Left lung (tissue), 10 donors: Measurements from ENCODE around the gene SNX14. TPM values are rescaled to one million over a fixed set of nuclear protein-coding genes. Genes with fewer than 3 reads are reported as not detected.
"Not testable (repeated sequence)": the region's sequence is repeated elsewhere in the genome, so short reads cannot be mapped to it uniquely, and the experiment has no call there.

Experiments
- ATAC-seq: fragments of 200-7000 bp; cut with Tn5 transposase; one replicate; pipeline ENCODE4 v1.9.1; 2020; ENCODE audit warnings: moderate library complexity
- DNase-seq, 4 donors: peaks; one replicate each; pipeline ENCODE4 v3.0.0-alpha.2; 2013 to 2020
- H3K27ac ChIP-seq, 2 donors: fragments of 200-600 bp; sonication (generic) in 1 of 2; one replicate each; pipeline versions ENCODE4 v1.5.0 to v1.8.0; 2020 to 2021
- H3K27me3 ChIP-seq, 2 donors: fragments of 200-600 bp; sonication (generic) in 1 of 2; one replicate each; pipeline versions ENCODE4 v1.5.0 to v1.8.0; 2020 to 2021
- H3K36me3 ChIP-seq, 2 donors: fragments of 200-600 bp; sonication (generic) in 1 of 2; one replicate each; pipeline versions ENCODE4 v1.5.0 to v1.8.0; 2020 to 2021
- H3K4me1 ChIP-seq, 2 donors: fragments of 200-600 bp; one replicate each; pipeline ENCODE4 v1.8.0; 2021
- H3K4me3 ChIP-seq, 2 donors: fragments of 200-600 bp; sonication (generic) in 1 of 2; one replicate each; pipeline versions ENCODE4 v1.5.0 to v1.8.0; 2020 to 2021; ENCODE audit warnings: mild to moderate bottlenecking in 1 of 2
- H3K9me3 ChIP-seq, 2 donors: fragments of 200-600 bp; sonication (generic) in 1 of 2; one replicate each; pipeline versions ENCODE4 v1.5.0 to v1.8.0; 2020 to 2021
- CTCF ChIP-seq, 2 donors: fragments of 200-600 bp; sonication (generic) in 1 of 2; IDR thresholded peaks; one replicate each; pipeline versions ENCODE4 v1.5.0 to v1.8.0; 2021; ENCODE audit warnings: antibody characterized with exemption in 2 of 2
- intact Hi-C, 2 donors: fragments of 100-400 bp; cut with DNase I; formaldehyde crosslinking; loops; one replicate each; pipeline versions ENCODE4 v1.11.2 to v1.14.2; 2022
- polyA plus RNA-seq, 6 donors: library from polyadenylated mRNA; unstranded; fragments of 120-200 nt; gene quantifications; one replicate each; pipeline ENCODE4 v1.2.1, GENCODE V29; 2013; ENCODE audit not compliant: insufficient read length in 6 of 6
- total RNA-seq, 2 donors: library from RNA; stranded (reverse); fragmentation: NEBNext Ultra II Directional; extraction: Animal tissue kit (Norgen Biotek cat#: 25700); gene quantifications; one replicate each; pipeline ENCODE4 v1.2.1, GENCODE V29; 2021
- donor health status: DM: no; HTN: yes; CAD: no.
- donor health status: DM: no; HTN: no; CAD: no.

SNX14 gene
- total and polyA plus RNA-seq, 8 donors: 79.9 to 150 (median 125) TPM

- Histone ChIP-seq H3K9me3 (no peaks in the 10 kb centered on the region), H3K4me3 (peak overlapping the region; percentile 81 to 82), H3K27ac (peak overlapping the region; percentile 98), H3K36me3 (no peaks in the 10 kb centered on the region), H3K27me3 (no peaks in the 10 kb centered on the region), H3K4me1 (peaks cover 12 to 25% of the 10 kb centered on the region in 2 donors)
- intact Hi-C loops: no loop called here
- DNase-seq (no peak), ATAC-seq (peak; percentile 6)
- no peak for TF ChIP-seq CTCF (IDR thresholded peaks at IDR 0.05)
These were observed 706 bp upstream of the SNX14 start for GRCh38 chr6:85594197-85594930.

- TF ChIP-seq CTCF (IDR thresholded peaks at IDR 0.05): no peak
- intact Hi-C loops: no loop called here
These were observed 1.6 kb downstream of the SNX14 start for GRCh38 chr6:85592033-85592432.

GRCh38 chr6:85591207-85591606, 2.5 kb downstream of the SNX14 start:
- Histone ChIP-seq H3K4me3 (no peak overlapping the region), H3K27me3 (no peaks in the 10 kb centered on the region), H3K9me3 (no peaks in the 10 kb centered on the region), H3K4me1 (peaks cover 12 to 25% of the 10 kb centered on the region in 2 donors), H3K36me3 (no peaks in the 10 kb centered on the region), H3K27ac (peak overlapping the region in 1 of 2 donors; percentile 29)
- no peak for DNase-seq
- TF ChIP-seq CTCF (IDR thresholded peaks at IDR 0.05): no peak
- intact Hi-C loops: no loop called here
- no peak for ATAC-seq

More at GRCh38 chr6:85592033-85592432, 1.6 kb downstream of the SNX14 start:
- Histone ChIP-seq H3K4me3 (peak overlapping the region; percentile 81 to 82), H3K9me3 (no peaks in the 10 kb centered on the region), H3K36me3 (no peaks in the 10 kb centered on the region), H3K27me3 (no peaks in the 10 kb centered on the region), H3K4me1 (peaks cover 12 to 25% of the 10 kb centered on the region in 2 donors), H3K27ac (peak overlapping the region in 1 of 2 donors; percentile 98)
- peak in 1 of 4 donors; percentile 47 for DNase-seq
- peak; percentile 15 for ATAC-seq

- Histone ChIP-seq H3K4me1 (no peaks in the 10 kb centered on the region), H3K27me3 (no peaks in the 10 kb centered on the region), H3K9me3 (peaks cover 0 to 18% of the 10 kb centered on the region in 2 donors), H3K4me3 (no peak overlapping the region), H3K36me3 (no peaks in the 10 kb centered on the region), H3K27ac (no peak overlapping the region)
- no peak for DNase-seq
- no peak for ATAC-seq
- intact Hi-C loops: no loop called here
- no peak for TF ChIP-seq CTCF (IDR thresholded peaks at IDR 0.05)
These were observed 7.9 kb downstream of the SNX14 start for GRCh38 chr6:85585741-85586140.

DNA sequence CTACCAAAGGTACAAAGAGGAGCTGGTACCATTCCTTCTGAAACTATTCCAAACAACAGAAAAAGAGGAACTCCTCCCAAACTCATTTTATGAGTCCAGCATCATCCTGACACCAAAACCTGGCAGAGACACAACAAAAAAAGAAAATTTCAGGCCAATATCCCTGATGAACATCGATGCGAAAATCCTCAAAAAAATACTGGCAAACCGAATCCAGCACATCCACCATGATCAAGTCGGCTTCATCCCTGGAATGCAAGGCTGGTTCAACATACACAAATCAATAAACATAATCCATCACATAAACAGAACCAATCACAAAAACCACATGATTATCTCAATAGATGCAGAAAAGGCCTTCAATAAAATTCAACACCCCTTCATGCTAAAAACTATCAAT, 10.8 kb downstream of the SNX14 start:
- not testable (repeated sequence) for H3K36me3 ChIP-seq, DNase-seq, H3K27me3 ChIP-seq

More for the DNA sequence above, 10.8 kb downstream of the SNX14 start:
- H3K9me3 ChIP-seq: peaks cover 0 to 18% of the 10 kb centered on the region in 2 donors
- ATAC-seq, intact Hi-C loops, H3K27ac ChIP-seq, H3K4me1 ChIP-seq, H3K4me3 ChIP-seq: not testable (repeated sequence)
